A549 (cell line): ENCODE results near the gene ITPKB. TPM values are rescaled to one million over a fixed set of nuclear protein-coding genes. Genes with fewer than 3 reads are reported as not detected.

Experiments
- ATAC-seq, 2 experiments: fragments of 200-7000 bp in 1 of 2; fragments of >200 bp in 1 of 2; cut with Nextera tagmentation in 1 of 2; cut with Tn5 transposase in 1 of 2; 3 replicates each; pipeline versions ENCODE4 v1.8.0 to v1.9.1; 2018 to 2020; ENCODE audit warnings: mild to moderate bottlenecking in 1 of 2, moderate library complexity in 1 of 2
- CTCF ChIA-PET: fragments of 300-600 bp; sonication (Branson Sonifier 250); formaldehyde crosslinking; extraction: SDS; loops from one replicate; lab custom pipeline; 2021; ENCODE audit warnings: antibody characterized with exemption, inconsistent platforms; lab: Yijun Ruan, JAX
- POLR2A ChIA-PET: fragments of 350-600 bp; formaldehyde crosslinking; extraction: SDS; loops from one replicate; lab custom pipeline; 2021; ENCODE audit warnings: antibody characterized with exemption, inconsistent platforms; lab: Yijun Ruan, JAX
- DNase-seq, 2 experiments: peaks; one replicate each; pipeline versions ENCODE4 v3.0.0 to v3.0.0-alpha.2; 2011 to 2016; ENCODE audit warnings: low read depth in 1 of 2, low spot score in 1 of 2
- FAIRE-seq: peaks from 2 replicates; lab custom pipeline; 2011; peaks lifted over from hg19 to GRCh38; lab: Jason Lieb, UNC
- H3K27ac ChIP-seq, 2 experiments: fragments of >200 bp; sonication (Bioruptor Twin); formaldehyde crosslinking; 3 replicates each; pipeline ENCODE4 v1.5.1; 2016 to 2017
- H3K4me1 ChIP-seq: fragments of >200 bp; sonication (Bioruptor Twin); formaldehyde crosslinking; 3 replicates; pipeline ENCODE4 v1.6.1; 2016
- H3K4me2 ChIP-seq: fragments of >200 bp; sonication (Bioruptor Twin); formaldehyde crosslinking; 3 replicates; pipeline ENCODE4 v1.6.1; 2016
- H3K4me3 ChIP-seq: fragments of >200 bp; sonication (Bioruptor Twin); formaldehyde crosslinking; 3 replicates; pipeline ENCODE4 v1.5.1; 2016
- H3K9me3 ChIP-seq: fragments of >200 bp; sonication (Bioruptor Twin); formaldehyde crosslinking; 3 replicates; pipeline ENCODE4 v1.6.1; 2016
- CHD2 ChIP-seq: fragments of 150-350 bp; IDR thresholded peaks from 2 replicates; pipeline ENCODE4 v1.6.1; 2014; ENCODE audit warnings: low read length; ENCODE audit not compliant: partially characterized antibody
- EHF ChIP-seq: fragments of 250-450 bp; sonication (Bioruptor Pico); IDR thresholded peaks from 2 replicates; pipeline ENCODE4 v1.5.0; 2020; ENCODE audit warnings: mild to moderate bottlenecking
- EP300 ChIP-seq, 2 experiments: fragments of >200 bp; sonication (Bioruptor Twin); formaldehyde crosslinking; IDR thresholded peaks; 2 replicates in 1 of 2; 3 replicates in 1 of 2; pipeline ENCODE4 v1.6.1; 2016 to 2017
- ESRRA ChIP-seq: fragments of 150-350 bp; IDR thresholded peaks from 2 replicates; pipeline ENCODE4 v1.6.1; 2014; ENCODE audit warnings: mild to moderate bottlenecking, low read length, borderline replicate concordance
- FOXS1 ChIP-seq: fragments of 250-450 bp; sonication (Bioruptor Pico); IDR thresholded peaks from 2 replicates; pipeline ENCODE4 v1.5.0; 2020; ENCODE audit warnings: mild to moderate bottlenecking, moderate library complexity
- HOXA7 ChIP-seq: fragments of 250-450 bp; sonication (Bioruptor Pico); IDR thresholded peaks from 2 replicates; pipeline ENCODE4 v1.5.0; 2020; ENCODE audit warnings: mild to moderate bottlenecking, moderate library complexity
- HOXB13 ChIP-seq: fragments of 250-450 bp; sonication (Bioruptor Pico); IDR thresholded peaks from 2 replicates; pipeline ENCODE4 v1.5.0; 2020; ENCODE audit warnings: low read depth, mild to moderate bottlenecking, moderate library complexity
- HOXB5 ChIP-seq: fragments of 250-450 bp; sonication (Bioruptor Pico); IDR thresholded peaks from 2 replicates; pipeline ENCODE4 v1.5.0; 2020; ENCODE audit warnings: mild to moderate bottlenecking, moderate library complexity
- JUN ChIP-seq, 2 experiments: fragments of >200 bp; sonication (Bioruptor Twin); formaldehyde crosslinking; IDR thresholded peaks; 2 replicates in 1 of 2; 3 replicates in 1 of 2; pipeline ENCODE4 v1.6.1; 2016 to 2017
- KDM5A ChIP-seq: fragments of 200-600 bp; sonication (generic); IDR thresholded peaks from 2 replicates; pipeline ENCODE4 v1.6.1; 2016; ENCODE audit warnings: antibody characterized with exemption, mild to moderate bottlenecking
- MAZ ChIP-seq: fragments of 150-350 bp; IDR thresholded peaks from 2 replicates; pipeline ENCODE4 v1.6.1; 2014; ENCODE audit warnings: antibody characterized with exemption, low read depth, low read length, borderline replicate concordance
- MYC ChIP-seq: IDR thresholded peaks from 2 replicates; pipeline ENCODE4 v1.6.1; 2012; ENCODE audit warnings: mild to moderate bottlenecking, inconsistent platforms, low read length, improper control_type of control experiment, borderline replicate concordance
- TP53 ChIP-seq: fragments of 250-450 bp; sonication (Bioruptor Pico); IDR thresholded peaks from 2 replicates; pipeline ENCODE4 v1.5.0; 2021; ENCODE audit warnings: mild to moderate bottlenecking, moderate library complexity
- ZFP36 ChIP-seq: fragments of 450-650 bp; IDR thresholded peaks from 2 replicates; pipeline ENCODE4 v1.6.1; 2014; ENCODE audit warnings: borderline replicate concordance; ENCODE audit not compliant: partially characterized antibody
- WGBS: methylation state at CpG from one replicate; pipeline ENCODE4 v1.1.6; 2017; ENCODE audit errors: missing lambda C conversion rate; 5-methylcytosine and 5-hydroxymethylcytosine counted together
- polyA plus RNA-seq, 4 experiments: library from polyadenylated mRNA; depleted of rRNA in 3 of 4; stranded (reverse); fragments of >200 nt; fragmentation: RNase III in 1 of 4; extraction: RNeasy Plus Mini Kit Qiagen cat#74134 plus additional on column Dnase treatment in 1 of 4; gene quantifications; 2 replicates in 3 of 4; 3 replicates in 1 of 4; pipeline ENCODE4 v1.2.3, GENCODE V29; 2011 to 2017
- TF ChIP-seq, protein P1 (sequence below): IDR thresholded peaks from 2 replicates; pipeline ENCODE4 v1.6.1; 2012
- TF ChIP-seq, protein P2 (sequence below): fragments of >200 bp; sonication (Bioruptor Twin); formaldehyde crosslinking; IDR thresholded peaks from 3 replicates; pipeline ENCODE4 v1.6.1; 2016
- TF ChIP-seq, protein P3 (sequence below): fragments of 150-350 bp; IDR thresholded peaks from 2 replicates; pipeline ENCODE4 v1.6.1; 2014; ENCODE audit warnings: low read depth, mild to moderate bottlenecking, low read length
- TF ChIP-seq, protein P4 (sequence below): fragments of 250-450 bp; sonication (Bioruptor Pico); IDR thresholded peaks from 2 replicates; pipeline ENCODE4 v1.5.0; 2021; ENCODE audit warnings: mild to moderate bottlenecking, moderate library complexity, borderline replicate concordance
- TF ChIP-seq, protein P5 (sequence below): fragments of 250-450 bp; sonication (Bioruptor Pico); IDR thresholded peaks from 2 replicates; pipeline ENCODE4 v1.5.0; 2020; ENCODE audit warnings: low read depth, mild to moderate bottlenecking, moderate library complexity
- TF ChIP-seq, protein P6 (sequence below): fragments of 450-650 bp; IDR thresholded peaks from 2 replicates; pipeline ENCODE4 v1.6.1; 2014; ENCODE audit warnings: antibody characterized with exemption

Gene ITPKB
- polyA plus RNA-seq, 2 of the 4 experiments (the other 2 are of a cell fraction) = 1.7 to 2.8 TPM

DNA sequence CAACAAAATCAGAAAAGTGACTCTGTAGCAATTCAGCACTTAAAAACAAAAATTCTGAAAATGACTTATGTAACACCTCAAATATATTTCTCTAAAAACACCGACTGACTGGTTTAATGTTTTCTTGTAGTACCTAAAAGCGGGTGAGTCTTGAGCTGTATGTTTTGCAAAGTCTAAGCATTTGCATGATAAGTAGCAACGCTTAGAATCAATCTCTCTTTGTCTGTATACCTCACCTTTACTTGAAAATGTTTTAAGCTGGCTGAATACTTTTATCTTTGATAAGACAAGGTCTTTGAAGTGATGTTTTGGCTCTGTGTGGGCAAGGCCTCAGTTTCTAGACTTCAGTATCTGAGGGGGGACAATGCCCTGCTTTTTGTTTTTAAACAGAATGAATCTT, 8.2 kb downstream of the ITPKB start:
- no peak overlapping the region for H3K4me2 ChIP-seq
- no peak overlapping the region for H3K4me3 ChIP-seq
- no peak overlapping the region for H3K27ac ChIP-seq
- TF ChIP-seq, protein P1, sequence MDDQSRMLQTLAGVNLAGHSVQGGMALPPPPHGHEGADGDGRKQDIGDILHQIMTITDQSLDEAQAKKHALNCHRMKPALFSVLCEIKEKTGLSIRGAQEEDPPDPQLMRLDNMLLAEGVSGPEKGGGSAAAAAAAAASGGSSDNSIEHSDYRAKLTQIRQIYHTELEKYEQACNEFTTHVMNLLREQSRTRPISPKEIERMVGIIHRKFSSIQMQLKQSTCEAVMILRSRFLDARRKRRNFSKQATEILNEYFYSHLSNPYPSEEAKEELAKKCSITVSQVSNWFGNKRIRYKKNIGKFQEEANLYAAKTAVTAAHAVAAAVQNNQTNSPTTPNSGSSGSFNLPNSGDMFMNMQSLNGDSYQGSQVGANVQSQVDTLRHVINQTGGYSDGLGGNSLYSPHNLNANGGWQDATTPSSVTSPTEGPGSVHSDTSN = no peak
- no peak for TF ChIP-seq HOXB13 (CRISPR knock-in tag)
- TF ChIP-seq, protein P2, sequence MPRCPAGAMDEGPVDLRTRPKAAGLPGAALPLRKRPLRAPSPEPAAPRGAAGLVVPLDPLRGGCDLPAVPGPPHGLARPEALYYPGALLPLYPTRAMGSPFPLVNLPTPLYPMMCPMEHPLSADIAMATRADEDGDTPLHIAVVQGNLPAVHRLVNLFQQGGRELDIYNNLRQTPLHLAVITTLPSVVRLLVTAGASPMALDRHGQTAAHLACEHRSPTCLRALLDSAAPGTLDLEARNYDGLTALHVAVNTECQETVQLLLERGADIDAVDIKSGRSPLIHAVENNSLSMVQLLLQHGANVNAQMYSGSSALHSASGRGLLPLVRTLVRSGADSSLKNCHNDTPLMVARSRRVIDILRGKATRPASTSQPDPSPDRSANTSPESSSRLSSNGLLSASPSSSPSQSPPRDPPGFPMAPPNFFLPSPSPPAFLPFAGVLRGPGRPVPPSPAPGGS = no peak
- TF ChIP-seq ZFP36 = no peak
- no peak for TF ChIP-seq KDM5A
- TF ChIP-seq, protein P3, sequence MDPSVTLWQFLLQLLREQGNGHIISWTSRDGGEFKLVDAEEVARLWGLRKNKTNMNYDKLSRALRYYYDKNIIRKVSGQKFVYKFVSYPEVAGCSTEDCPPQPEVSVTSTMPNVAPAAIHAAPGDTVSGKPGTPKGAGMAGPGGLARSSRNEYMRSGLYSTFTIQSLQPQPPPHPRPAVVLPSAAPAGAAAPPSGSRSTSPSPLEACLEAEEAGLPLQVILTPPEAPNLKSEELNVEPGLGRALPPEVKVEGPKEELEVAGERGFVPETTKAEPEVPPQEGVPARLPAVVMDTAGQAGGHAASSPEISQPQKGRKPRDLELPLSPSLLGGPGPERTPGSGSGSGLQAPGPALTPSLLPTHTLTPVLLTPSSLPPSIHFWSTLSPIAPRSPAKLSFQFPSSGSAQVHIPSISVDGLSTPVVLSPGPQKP = no peak
- TF ChIP-seq CHD2 = no peak
- no peak for TF ChIP-seq MAZ
- TF ChIP-seq HOXA7 = no peak
- TF ChIP-seq, protein P4, sequence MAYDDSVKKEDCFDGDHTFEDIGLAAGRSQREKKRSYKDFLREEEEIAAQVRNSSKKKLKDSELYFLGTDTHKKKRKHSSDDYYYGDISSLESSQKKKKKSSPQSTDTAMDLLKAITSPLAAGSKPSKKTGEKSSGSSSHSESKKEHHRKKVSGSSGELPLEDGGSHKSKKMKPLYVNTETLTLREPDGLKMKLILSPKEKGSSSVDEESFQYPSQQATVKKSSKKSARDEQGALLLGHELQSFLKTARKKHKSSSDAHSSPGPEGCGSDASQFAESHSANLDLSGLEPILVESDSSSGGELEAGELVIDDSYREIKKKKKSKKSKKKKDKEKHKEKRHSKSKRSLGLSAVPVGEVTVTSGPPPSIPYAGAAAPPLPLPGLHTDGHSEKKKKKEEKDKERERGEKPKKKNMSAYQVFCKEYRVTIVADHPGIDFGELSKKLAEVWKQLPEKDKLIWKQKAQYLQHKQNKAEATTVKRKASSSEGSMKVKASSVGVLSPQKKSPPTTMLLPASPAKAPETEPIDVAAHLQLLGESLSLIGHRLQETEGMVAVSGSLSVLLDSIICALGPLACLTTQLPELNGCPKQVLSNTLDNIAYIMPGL (CRISPR knock-in tag) = no peak
- no peak for TF ChIP-seq TP53
- TF ChIP-seq, protein P5, sequence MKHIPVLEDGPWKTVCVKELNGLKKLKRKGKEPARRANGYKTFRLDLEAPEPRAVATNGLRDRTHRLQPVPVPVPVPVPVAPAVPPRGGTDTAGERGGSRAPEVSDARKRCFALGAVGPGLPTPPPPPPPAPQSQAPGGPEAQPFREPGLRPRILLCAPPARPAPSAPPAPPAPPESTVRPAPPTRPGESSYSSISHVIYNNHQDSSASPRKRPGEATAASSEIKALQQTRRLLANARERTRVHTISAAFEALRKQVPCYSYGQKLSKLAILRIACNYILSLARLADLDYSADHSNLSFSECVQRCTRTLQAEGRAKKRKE (CRISPR knock-in tag) = no peak
- no peak for TF ChIP-seq HOXB5 (CRISPR knock-in tag)
- no peak for TF ChIP-seq EP300 (IDR thresholded peaks at IDR 0.05)
- no peak for TF ChIP-seq EHF
- ChIA-PET POLR2A (no interaction called here), CTCF (interaction anchor here (0.9 to 1.3 kb wide), 3 partner anchors 8 to 96 kb away, joined by 3 to 5 read pairs (median 3); no protein-coding TSS in a partner anchor)
- DNase-seq = no peak
- no peak for FAIRE-seq
- 79% methylated on average over 3 of the region's 3 CpGs for WGBS
- H3K4me1 ChIP-seq = no peaks in the 10 kb centered on the region
- no peak for ATAC-seq
- no peaks in the 10 kb centered on the region for H3K9me3 ChIP-seq

DNA sequence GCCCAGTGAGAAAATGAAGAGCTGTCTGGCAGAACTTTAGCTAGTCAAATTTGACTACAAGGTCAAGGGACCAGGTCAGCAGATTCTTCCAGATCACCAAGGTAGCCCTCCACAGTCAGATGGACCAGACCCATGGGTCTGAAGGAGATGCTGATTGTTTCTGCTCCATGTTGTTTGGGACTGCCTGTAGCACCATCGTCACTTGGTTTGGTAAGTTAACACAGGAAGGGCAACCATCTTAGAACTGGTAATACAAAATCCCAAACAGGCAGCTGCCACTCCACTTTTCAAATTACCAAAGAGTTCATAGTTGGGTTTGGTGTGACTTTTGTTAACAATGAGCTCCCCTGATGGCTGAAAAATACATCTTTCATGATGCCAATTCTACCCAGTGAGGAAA, 9.0 kb downstream of the ITPKB start:
- TF ChIP-seq, protein P5 (CRISPR knock-in tag) = no peak
- TF ChIP-seq MYC (no peak), JUN (IDR thresholded peaks at IDR 0.05) (no peak), FOXS1 (no peak), CHD2 (no peak), ESRRA (no peak)
- TF ChIP-seq, protein P6, sequence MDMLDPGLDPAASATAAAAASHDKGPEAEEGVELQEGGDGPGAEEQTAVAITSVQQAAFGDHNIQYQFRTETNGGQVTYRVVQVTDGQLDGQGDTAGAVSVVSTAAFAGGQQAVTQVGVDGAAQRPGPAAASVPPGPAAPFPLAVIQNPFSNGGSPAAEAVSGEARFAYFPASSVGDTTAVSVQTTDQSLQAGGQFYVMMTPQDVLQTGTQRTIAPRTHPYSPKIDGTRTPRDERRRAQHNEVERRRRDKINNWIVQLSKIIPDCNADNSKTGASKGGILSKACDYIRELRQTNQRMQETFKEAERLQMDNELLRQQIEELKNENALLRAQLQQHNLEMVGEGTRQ = no peak
- TF ChIP-seq, all 56 proteins: peak for 0
- Histone ChIP-seq H3K4me3 (no peak overlapping the region), H3K27ac (no peak overlapping the region), H3K9me3 (no peaks in the 10 kb centered on the region), H3K4me2 (no peak overlapping the region), H3K4me1 (no peaks in the 10 kb centered on the region)
- ChIA-PET CTCF (no interaction called here), POLR2A (no interaction called here)
- ATAC-seq (no peak), FAIRE-seq (no peak), DNase-seq (no peak)
- 100% methylated on average over 1 of the region's 1 CpG for WGBS
